ENCODE results near the gene SLAMF9. TPM values are rescaled to one million over a fixed set of nuclear protein-coding genes. Genes with fewer than 3 reads are reported as not detected.

SLAMF9 gene
- total and polyA plus RNA-seq, 4 donors = not detected

GRCh38 chr1:159964144-159964543 lies 10.1 kb upstream of the SLAMF9 start:
- H3K4me1 ChIP-seq (ENCODE audit: control insufficient read depth, insufficient read depth, low read length) = no peaks in the 10 kb centered on the region
- H3K9me3 ChIP-seq (ENCODE audit: control insufficient read depth, insufficient read depth, low read length) = no peaks in the 10 kb centered on the region
- DNase-seq (ENCODE audit: low read depth in 4 of 6, low spot score in 6 of 6) = no peak
- H3K27me3 ChIP-seq (ENCODE audit: control insufficient read depth, insufficient read depth, low read length) = no peaks in the 10 kb centered on the region
- no peak overlapping the region for H3K4me3 ChIP-seq (ENCODE audit: low read depth, low read length)
- no peaks in the 10 kb centered on the region for H3K36me3 ChIP-seq (ENCODE audit: control insufficient read depth, insufficient read depth, low read length)
- no peak overlapping the region for H3K27ac ChIP-seq (ENCODE audit: low read depth, low read length)
- 28% methylated on average over 2 of the region's 3 CpGs for WGBS (ENCODE audit: insufficient coverage)

- H3K9me3 ChIP-seq (ENCODE audit: control insufficient read depth, insufficient read depth, low read length) = no peaks in the 10 kb centered on the region
- no peak overlapping the region for H3K4me3 ChIP-seq (ENCODE audit: low read depth, low read length)
- H3K4me1 ChIP-seq (ENCODE audit: control insufficient read depth, insufficient read depth, low read length) = no peaks in the 10 kb centered on the region
- 89% methylated on average over 4 of the region's 11 CpGs for WGBS (ENCODE audit: insufficient coverage)
- no peak overlapping the region for H3K27ac ChIP-seq (ENCODE audit: low read depth, low read length)
- no peaks in the 10 kb centered on the region for H3K27me3 ChIP-seq (ENCODE audit: control insufficient read depth, insufficient read depth, low read length)
- DNase-seq (ENCODE audit: low read depth in 4 of 6, low spot score in 6 of 6) = no peak
- no peaks in the 10 kb centered on the region for H3K36me3 ChIP-seq (ENCODE audit: control insufficient read depth, insufficient read depth, low read length)
Measured at GRCh38 chr1:159962176-159962575, 8.1 kb upstream of the SLAMF9 start.

DNA sequence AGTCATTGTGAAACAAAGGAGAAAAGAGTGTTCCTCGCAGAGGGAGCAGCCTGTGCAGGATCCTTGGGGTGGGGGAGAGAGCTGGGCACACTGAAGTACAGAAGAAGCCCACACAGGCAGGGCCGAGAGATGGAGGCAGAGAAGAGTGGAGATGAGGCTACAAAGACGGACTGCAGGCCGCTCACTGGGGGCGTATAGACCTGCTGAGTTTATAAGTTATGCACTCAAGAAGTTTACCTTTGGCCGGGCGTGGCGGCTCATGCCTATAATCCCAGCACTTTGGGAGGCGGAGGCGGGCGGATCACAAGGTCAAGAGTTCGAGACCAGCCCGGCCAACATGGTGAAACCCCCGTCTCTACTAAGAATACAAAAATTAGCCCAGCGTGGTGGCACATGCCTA lies 7.6 kb upstream of the SLAMF9 start:
- WGBS (ENCODE audit: insufficient coverage) = 86% methylated on average over 13 of the region's 15 CpGs
- no peaks in the 10 kb centered on the region for H3K9me3 ChIP-seq (ENCODE audit: control insufficient read depth, insufficient read depth, low read length)
- peak overlapping the region; percentile 4 for H3K27ac ChIP-seq (ENCODE audit: low read depth, low read length)
- DNase-seq (ENCODE audit: low read depth in 4 of 6, low spot score in 6 of 6) = no peak
- no peaks in the 10 kb centered on the region for H3K4me1 ChIP-seq (ENCODE audit: control insufficient read depth, insufficient read depth, low read length)
- no peaks in the 10 kb centered on the region for H3K36me3 ChIP-seq (ENCODE audit: control insufficient read depth, insufficient read depth, low read length)
- no peak overlapping the region for H3K4me3 ChIP-seq (ENCODE audit: low read depth, low read length)
- H3K27me3 ChIP-seq (ENCODE audit: control insufficient read depth, insufficient read depth, low read length) = no peaks in the 10 kb centered on the region

DNA sequence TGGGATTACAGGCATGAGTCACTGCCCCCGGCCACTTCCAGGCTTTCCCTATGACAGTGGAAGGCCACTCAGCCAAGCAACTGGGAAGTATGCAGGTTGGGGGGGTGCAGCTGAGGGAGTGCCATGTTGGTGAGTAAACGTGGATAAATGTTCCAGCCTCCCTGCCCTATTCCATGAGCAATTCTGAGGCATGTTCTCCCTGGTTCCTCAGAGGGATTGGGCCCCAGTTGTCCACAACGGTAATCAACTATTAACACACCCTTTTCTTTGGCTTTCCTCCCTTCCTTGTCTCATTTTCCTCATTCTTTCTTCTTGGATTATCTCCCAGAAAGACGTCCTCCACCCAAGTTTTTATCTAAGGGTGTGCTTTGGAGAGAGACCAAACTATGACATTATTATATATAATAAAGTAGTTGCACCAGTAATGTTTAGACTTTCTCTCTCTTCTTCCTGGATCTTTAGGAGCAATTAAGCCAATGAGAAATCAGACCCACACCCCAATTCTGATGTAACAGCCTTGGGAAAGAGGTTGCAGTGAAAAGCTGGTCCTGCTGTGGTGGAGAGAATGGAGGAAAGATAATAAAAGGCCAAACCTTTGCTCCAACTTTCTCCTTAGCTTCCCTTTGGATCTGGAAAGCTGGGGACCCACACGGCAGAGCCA lies 6.8 kb upstream of the SLAMF9 start:
- Histone ChIP-seq H3K27ac (ENCODE audit: low read depth, low read length) (peak overlapping the region; percentile 34), H3K36me3 (ENCODE audit: control insufficient read depth, insufficient read depth, low read length) (no peaks in the 10 kb centered on the region), H3K9me3 (ENCODE audit: control insufficient read depth, insufficient read depth, low read length) (no peaks in the 10 kb centered on the region), H3K4me1 (ENCODE audit: control insufficient read depth, insufficient read depth, low read length) (no peaks in the 10 kb centered on the region), H3K4me3 (ENCODE audit: low read depth, low read length) (no peak overlapping the region), H3K27me3 (ENCODE audit: control insufficient read depth, insufficient read depth, low read length) (no peaks in the 10 kb centered on the region)
- peak in 1 of 6 donors; percentile 46 for DNase-seq (ENCODE audit: low read depth in 4 of 6, low spot score in 6 of 6)
- WGBS (ENCODE audit: insufficient coverage) = 71% methylated on average over 1 of the region's 5 CpGs

- no peak for DNase-seq (ENCODE audit: low read depth in 4 of 6, low spot score in 6 of 6)
- H3K27ac ChIP-seq (ENCODE audit: low read depth, low read length) = no peak overlapping the region
- H3K4me3 ChIP-seq (ENCODE audit: low read depth, low read length) = no peak overlapping the region
Measured at GRCh38 chr1:159959451-159959850, 5.4 kb upstream of the SLAMF9 start.

DNA sequence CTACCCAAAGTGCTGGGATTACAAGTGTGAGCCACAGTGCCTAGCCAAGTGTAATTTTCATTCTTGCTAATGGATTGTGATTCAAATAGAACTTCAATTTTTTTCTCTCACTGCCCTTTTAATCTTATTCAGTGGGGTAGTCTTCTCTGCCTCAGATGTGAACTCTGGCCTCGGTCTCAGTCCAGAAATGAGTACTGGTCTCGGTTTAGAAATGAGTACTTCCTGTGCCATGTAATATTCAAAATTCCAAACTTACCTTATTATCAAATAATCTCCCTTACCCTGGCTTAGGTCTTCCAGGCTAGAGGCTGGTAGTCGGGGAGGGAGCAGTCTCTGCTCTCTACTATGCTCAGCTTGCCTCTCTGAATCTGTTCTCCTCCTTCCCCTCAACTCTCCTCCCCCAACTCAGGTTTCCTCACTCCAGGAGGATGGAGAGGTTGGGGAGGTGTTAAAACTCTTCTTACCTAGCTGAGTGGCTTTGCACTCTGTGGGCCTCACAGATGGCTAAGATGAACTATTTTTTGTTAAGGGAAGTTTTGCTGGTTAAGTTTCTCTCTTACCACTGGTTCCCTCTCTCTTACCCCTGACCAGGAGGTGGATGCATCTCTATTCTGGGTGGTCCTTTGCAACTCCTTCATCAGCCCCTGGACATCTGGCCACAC lies 4.8 kb upstream of the SLAMF9 start:
- no peak for DNase-seq (ENCODE audit: low read depth in 4 of 6, low spot score in 6 of 6)
- WGBS (ENCODE audit: insufficient coverage) = 50% methylated on average over 2 of the region's 3 CpGs
- H3K36me3 ChIP-seq (ENCODE audit: control insufficient read depth, insufficient read depth, low read length) = no peaks in the 10 kb centered on the region
- no peaks in the 10 kb centered on the region for H3K9me3 ChIP-seq (ENCODE audit: control insufficient read depth, insufficient read depth, low read length)
- H3K27ac ChIP-seq (ENCODE audit: low read depth, low read length) = no peak overlapping the region
- peaks cover 2% of the 10 kb centered on the region for H3K4me1 ChIP-seq (ENCODE audit: control insufficient read depth, insufficient read depth, low read length)
- H3K4me3 ChIP-seq (ENCODE audit: low read depth, low read length) = no peak overlapping the region
- no peaks in the 10 kb centered on the region for H3K27me3 ChIP-seq (ENCODE audit: control insufficient read depth, insufficient read depth, low read length)

More at GRCh38 chr1:159959451-159959850, 5.4 kb upstream of the SLAMF9 start:
- H3K4me1 ChIP-seq (ENCODE audit: control insufficient read depth, insufficient read depth, low read length) = no peaks in the 10 kb centered on the region
- H3K36me3 ChIP-seq (ENCODE audit: control insufficient read depth, insufficient read depth, low read length) = no peaks in the 10 kb centered on the region
- no peaks in the 10 kb centered on the region for H3K9me3 ChIP-seq (ENCODE audit: control insufficient read depth, insufficient read depth, low read length)
- no peaks in the 10 kb centered on the region for H3K27me3 ChIP-seq (ENCODE audit: control insufficient read depth, insufficient read depth, low read length)
- WGBS (ENCODE audit: insufficient coverage) = 68% methylated on average over 2 of the region's 4 CpGs

GRCh38 chr1:159957824-159958268 lies 3.8 kb upstream of the SLAMF9 start:
- Histone ChIP-seq H3K9me3 (ENCODE audit: control insufficient read depth, insufficient read depth, low read length) (no peaks in the 10 kb centered on the region), H3K4me1 (ENCODE audit: control insufficient read depth, insufficient read depth, low read length) (peaks cover 4% of the 10 kb centered on the region), H3K27ac (ENCODE audit: low read depth, low read length) (no peak overlapping the region), H3K4me3 (ENCODE audit: low read depth, low read length) (no peak overlapping the region), H3K36me3 (ENCODE audit: control insufficient read depth, insufficient read depth, low read length) (no peaks in the 10 kb centered on the region), H3K27me3 (ENCODE audit: control insufficient read depth, insufficient read depth, low read length) (no peaks in the 10 kb centered on the region)
- WGBS (ENCODE audit: insufficient coverage) = 39% methylated on average over 8 of the region's 9 CpGs
- DNase-seq (ENCODE audit: low read depth in 4 of 6, low spot score in 6 of 6) = peak in 1 of 6 donors; percentile 23

DNA sequence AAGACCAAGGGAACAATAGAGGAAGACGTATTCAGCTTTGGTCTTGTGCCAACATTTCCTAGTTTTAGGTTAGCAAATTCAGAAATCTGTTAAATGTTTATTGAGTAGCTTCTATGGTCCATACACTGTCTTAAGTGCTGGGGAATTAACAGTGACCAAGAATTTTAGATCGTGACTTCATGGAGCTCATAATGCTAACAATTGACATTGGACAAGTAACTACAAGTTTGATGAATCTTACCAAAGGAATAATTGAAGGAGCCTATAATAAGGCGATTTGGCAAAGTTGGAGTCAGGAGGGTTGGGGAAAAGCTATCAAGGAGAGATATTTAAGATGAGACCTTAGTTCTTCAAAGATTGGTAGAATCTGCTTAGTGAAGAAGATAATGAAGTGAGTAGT lies 1.4 kb upstream of the SLAMF9 start:
- 92% methylated on average over 2 of the region's 3 CpGs for WGBS (ENCODE audit: insufficient coverage)
- Histone ChIP-seq H3K36me3 (ENCODE audit: control insufficient read depth, insufficient read depth, low read length) (no peaks in the 10 kb centered on the region), H3K9me3 (ENCODE audit: control insufficient read depth, insufficient read depth, low read length) (no peaks in the 10 kb centered on the region), H3K27me3 (ENCODE audit: control insufficient read depth, insufficient read depth, low read length) (no peaks in the 10 kb centered on the region), H3K27ac (ENCODE audit: low read depth, low read length) (no peak overlapping the region), H3K4me1 (ENCODE audit: control insufficient read depth, insufficient read depth, low read length) (peaks cover 4% of the 10 kb centered on the region), H3K4me3 (ENCODE audit: low read depth, low read length) (no peak overlapping the region)
- no peak for DNase-seq (ENCODE audit: low read depth in 4 of 6, low spot score in 6 of 6)

DNA sequence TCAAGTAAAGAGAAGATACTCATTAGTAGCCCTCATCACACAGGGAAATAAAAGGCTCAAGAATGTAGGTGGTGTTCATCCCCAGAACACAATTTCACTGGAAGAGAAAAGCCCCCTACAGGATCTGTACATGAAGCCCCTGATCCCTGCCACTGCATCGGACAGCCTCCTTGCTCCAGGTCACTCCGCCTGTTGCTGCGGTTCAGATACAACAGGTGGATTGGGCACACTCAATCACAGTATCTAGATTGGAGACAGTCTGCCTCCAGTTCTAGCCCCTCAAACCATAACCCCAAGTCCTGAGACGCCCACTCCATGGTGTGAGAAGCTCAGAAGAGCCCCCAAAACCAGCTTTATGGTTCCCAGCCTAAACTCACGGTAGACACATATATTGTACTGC lies 1.1 kb downstream of the SLAMF9 start:
- 96% methylated on average over 4 of the region's 5 CpGs for whole genome bisulfite sequencing (ENCODE audit: insufficient coverage)

DNA sequence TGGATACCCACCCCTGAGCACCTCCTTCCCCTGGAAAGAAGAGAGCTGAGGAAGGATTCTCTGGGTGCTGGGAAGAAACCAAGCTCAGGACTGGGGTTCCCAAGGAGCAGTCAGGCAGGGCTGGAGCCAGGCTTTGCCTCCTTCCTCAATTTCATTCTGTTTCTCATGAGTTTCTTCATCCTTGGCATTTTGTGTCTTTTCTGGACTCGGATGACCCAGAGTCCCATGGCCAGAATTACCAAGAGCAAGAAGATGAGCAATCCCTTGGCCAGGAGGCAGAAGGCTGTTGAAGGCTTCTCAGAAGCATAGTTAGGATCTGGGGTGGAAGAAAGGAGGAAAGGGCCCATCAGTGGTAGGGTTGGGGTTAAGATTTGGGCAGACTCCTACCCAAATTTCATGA lies 2.5 kb downstream of the SLAMF9 start:
- WGBS (ENCODE audit: insufficient coverage) = 83% methylated on average over 1 of the region's 1 CpG
- Histone ChIP-seq H3K27ac (ENCODE audit: low read depth, low read length) (no peak overlapping the region), H3K4me1 (ENCODE audit: control insufficient read depth, insufficient read depth, low read length) (peaks cover 4% of the 10 kb centered on the region), H3K36me3 (ENCODE audit: control insufficient read depth, insufficient read depth, low read length) (no peaks in the 10 kb centered on the region), H3K9me3 (ENCODE audit: control insufficient read depth, insufficient read depth, low read length) (no peaks in the 10 kb centered on the region), H3K27me3 (ENCODE audit: control insufficient read depth, insufficient read depth, low read length) (no peaks in the 10 kb centered on the region), H3K4me3 (ENCODE audit: low read depth, low read length) (no peak overlapping the region)
- no peak for DNase-seq (ENCODE audit: low read depth in 4 of 6, low spot score in 6 of 6)

More for the DNA sequence above, 1.1 kb downstream of the SLAMF9 start:
- Histone ChIP-seq H3K4me3 (ENCODE audit: low read depth, low read length) (no peak overlapping the region), H3K9me3 (ENCODE audit: control insufficient read depth, insufficient read depth, low read length) (no peaks in the 10 kb centered on the region), H3K27me3 (ENCODE audit: control insufficient read depth, insufficient read depth, low read length) (no peaks in the 10 kb centered on the region), H3K4me1 (ENCODE audit: control insufficient read depth, insufficient read depth, low read length) (peaks cover 4% of the 10 kb centered on the region), H3K36me3 (ENCODE audit: control insufficient read depth, insufficient read depth, low read length) (no peaks in the 10 kb centered on the region), H3K27ac (ENCODE audit: low read depth, low read length) (no peak overlapping the region)
- no peak for DNase-seq (ENCODE audit: low read depth in 4 of 6, low spot score in 6 of 6)

Data from spinal cord (tissue), 10 donors.